PC-3 (cell line): ENCODE results near the gene SPATA20.

Source experiments
- EZH2 ChIP-seq: fragments of 300-600 bp; sonication (generic); IDR thresholded peaks from one replicate; pipeline ENCODE4 v1.6.1; 2017; ENCODE audit warnings: antibody characterized with exemption, mild to moderate bottlenecking, low read length; ENCODE audit not compliant: unreplicated experiment
- EZH2phosphoT487 ChIP-seq: fragments of 300-600 bp; sonication (generic); IDR thresholded peaks from 2 replicates; pipeline ENCODE4 v1.6.1; 2018; ENCODE audit warnings: mild to moderate bottlenecking, antibody characterized with exemption, low read length, borderline replicate concordance
- TF ChIP-seq, protein P1 (sequence below): fragments of 300-600 bp; sonication (generic); conservative IDR thresholded peaks from 2 replicates; pipeline ENCODE4 v1.5.1; 2017; ENCODE audit warnings: antibody characterized with exemption, low read depth, mild to moderate bottlenecking, low read length

- TF ChIP-seq EZH2 (no peak), EZH2phosphoT487 (no peak)
- TF ChIP-seq, protein P1, sequence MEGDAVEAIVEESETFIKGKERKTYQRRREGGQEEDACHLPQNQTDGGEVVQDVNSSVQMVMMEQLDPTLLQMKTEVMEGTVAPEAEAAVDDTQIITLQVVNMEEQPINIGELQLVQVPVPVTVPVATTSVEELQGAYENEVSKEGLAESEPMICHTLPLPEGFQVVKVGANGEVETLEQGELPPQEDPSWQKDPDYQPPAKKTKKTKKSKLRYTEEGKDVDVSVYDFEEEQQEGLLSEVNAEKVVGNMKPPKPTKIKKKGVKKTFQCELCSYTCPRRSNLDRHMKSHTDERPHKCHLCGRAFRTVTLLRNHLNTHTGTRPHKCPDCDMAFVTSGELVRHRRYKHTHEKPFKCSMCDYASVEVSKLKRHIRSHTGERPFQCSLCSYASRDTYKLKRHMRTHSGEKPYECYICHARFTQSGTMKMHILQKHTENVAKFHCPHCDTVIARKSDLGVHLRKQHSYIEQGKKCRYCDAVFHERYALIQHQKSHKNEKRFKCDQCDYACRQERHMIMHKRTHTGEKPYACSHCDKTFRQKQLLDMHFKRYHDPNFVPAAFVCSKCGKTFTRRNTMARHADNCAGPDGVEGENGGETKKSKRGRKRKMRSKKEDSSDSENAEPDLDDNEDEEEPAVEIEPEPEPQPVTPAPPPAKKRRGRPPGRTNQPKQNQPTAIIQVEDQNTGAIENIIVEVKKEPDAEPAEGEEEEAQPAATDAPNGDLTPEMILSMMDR, result peak; percentile 34; the same call in 1 of the 2 replicates
Observed at GRCh38 chr17:50541716-50542688, 5.0 kb upstream of the SPATA20 start.
